GM19328 (cell line): Measurements from ENCODE around the gene ASXL1.
"Not testable (repeated sequence)": the region's sequence is repeated elsewhere in the genome, so short reads cannot be mapped to it uniquely, and the experiment has no call there.

Experiments used
- ATAC-seq: cut with Tn5 transposase; IDR thresholded peaks from one replicate; pipeline ENCODE4 v1.9.1; 2021; ENCODE audit warnings: mild to moderate bottlenecking, moderate library complexity; ENCODE audit not compliant: unreplicated experiment

Gene ASXL1

DNA sequence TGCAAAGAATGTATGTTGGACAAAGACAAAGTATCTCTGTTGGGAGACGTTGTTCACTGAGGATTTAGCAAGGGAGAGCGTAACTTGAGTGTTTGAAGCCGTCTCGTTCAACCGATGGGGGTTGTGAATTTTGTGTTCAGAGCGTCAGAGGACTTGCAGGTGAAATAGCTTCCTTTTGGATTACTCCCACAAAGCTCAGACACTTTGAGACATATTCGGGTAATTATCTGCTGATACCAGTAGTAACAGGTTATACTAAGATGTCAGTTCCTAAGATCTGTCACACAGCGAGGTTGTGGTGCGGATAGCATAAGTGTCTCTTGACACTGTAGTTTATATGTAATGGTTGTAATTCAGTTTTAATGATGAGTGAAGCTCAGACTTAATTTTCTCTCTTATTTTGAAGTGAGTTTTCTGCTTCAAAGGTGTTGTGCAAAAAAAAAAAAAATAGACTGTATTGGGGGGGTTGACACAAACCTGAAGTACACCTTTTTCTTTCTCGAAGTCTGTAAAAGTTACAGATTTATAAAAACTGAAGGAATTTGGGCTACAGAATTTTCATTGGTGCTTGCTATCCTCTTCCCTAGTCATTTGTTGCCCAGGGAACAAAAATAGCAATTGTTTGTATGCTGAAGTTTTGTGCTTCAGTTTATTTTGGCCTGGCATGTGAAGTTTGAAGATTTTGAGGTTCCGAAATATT lies 1.7 kb downstream of the ASXL1 start:
- no peak for ATAC-seq

- ATAC-seq = no peak
Measured at GRCh38 chr20:32360333-32360634, 2.2 kb downstream of the ASXL1 start.

GRCh38 chr20:32362901-32363364 lies 4.8 kb downstream of the ASXL1 start:
- ATAC-seq = no peak

GRCh38 chr20:32363492-32363891 lies 5.4 kb downstream of the ASXL1 start:
- ATAC-seq = no peak

GRCh38 chr20:32364554-32365208 lies 6.5 kb downstream of the ASXL1 start:
- ATAC-seq = no peak

- ATAC-seq = no peak
Measured at GRCh38 chr20:32365564-32365963, 7.4 kb downstream of the ASXL1 start.

DNA sequence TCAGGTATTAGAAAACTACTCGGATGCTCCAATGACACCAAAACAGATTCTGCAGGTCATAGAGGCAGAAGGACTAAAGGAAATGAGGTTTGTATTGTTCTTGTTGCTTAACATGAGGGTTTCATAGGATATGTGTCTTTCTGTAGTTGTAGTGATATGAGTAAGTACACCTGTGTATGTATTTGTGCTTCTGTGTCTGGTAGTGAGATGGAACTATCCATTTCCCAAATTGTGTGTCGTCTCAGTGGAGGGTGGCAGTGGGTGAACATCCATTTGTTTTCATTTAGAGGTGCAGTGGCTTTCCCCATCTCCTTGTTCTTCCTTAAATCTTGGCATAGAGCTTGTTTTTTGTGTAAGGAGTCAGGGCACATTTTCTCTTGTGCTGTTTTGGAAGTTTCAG lies 8.2 kb downstream of the ASXL1 start:
- no peak for ATAC-seq

GRCh38 chr20:32368323-32368722 lies 10.2 kb downstream of the ASXL1 start:
- ATAC-seq = no peak

- ATAC-seq = no peak
Measured at GRCh38 chr20:32368925-32369324, 10.8 kb downstream of the ASXL1 start.

DNA sequence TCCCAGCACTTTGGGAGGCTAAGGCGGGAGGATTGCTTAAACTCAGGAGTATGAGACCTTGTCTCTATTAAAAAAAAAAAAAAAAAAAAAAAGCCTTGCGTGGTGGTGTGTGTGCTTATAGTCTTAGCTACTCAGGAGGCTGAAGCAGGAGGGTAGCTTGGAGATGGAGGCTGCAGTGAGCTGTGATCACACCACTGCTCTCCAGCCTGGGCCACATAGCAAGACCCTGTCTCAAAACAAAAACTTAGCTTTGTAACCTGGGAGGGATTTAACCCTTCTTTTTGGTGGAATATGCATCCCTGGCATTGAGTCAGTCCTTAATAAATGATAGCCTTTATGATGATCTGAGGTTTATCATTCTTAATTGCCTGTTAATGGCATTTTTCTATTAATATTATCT lies 12.8 kb downstream of the ASXL1 start:
- ATAC-seq = no peak

DNA sequence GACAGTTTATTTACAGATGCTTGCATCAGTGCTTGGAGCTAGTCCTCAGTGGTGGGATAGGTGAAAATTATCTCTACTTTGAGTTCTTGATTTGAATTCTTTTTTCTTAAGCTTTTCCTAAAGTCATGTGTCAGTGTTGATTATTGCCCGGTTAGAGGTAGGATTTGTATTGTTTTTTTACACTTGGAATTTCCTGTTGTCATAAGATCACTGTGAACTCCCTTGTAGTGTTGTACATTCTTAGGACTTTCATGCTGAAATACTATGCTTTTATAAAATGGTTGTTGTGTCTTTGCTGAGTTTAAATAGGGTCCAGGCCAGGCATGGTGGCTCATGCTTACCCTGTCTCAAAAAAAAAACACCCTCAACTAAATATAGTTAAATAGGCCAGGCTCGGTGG lies 20.3 kb downstream of the ASXL1 start:
- ATAC-seq = no peak

DNA sequence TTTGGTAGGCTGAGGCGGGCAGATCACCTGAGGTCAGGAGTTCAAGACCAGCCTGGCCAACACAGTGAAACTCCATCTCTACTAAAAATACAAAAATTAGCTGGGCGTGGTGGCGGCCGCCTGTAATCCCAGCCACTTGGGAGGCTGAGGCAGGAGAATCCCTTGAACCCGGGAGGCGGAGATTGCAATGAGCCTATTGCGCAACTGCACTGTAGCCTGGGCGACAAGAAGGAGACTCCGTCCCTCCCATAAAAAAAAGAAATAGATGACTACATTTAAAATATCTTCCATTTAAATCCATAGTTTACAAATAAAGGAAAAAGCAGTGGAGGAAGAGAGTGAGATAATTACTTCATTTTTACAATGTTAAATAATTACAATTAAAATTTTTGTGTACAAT lies 21.9 kb downstream of the ASXL1 start:
- ATAC-seq = not testable (repeated sequence)

DNA sequence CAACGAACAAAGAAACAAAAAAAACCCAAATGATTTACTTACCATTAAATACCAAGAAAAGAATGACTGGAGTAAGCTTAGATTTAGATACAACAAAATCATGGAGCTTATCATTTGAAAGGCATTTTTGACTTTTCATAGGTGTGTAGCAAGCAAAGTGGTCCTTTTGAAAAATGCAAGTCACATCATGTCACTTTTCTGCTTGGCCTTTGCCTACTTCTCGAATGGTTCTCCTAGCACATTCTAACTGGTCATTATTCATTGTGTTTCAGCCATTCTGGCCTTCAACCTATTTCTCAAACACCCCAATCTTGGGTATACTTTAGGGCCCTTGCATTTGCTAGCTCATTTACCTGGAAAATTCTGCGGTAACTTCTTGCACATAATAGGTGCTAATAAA lies 22.6 kb downstream of the ASXL1 start:
- no peak for ATAC-seq

DNA sequence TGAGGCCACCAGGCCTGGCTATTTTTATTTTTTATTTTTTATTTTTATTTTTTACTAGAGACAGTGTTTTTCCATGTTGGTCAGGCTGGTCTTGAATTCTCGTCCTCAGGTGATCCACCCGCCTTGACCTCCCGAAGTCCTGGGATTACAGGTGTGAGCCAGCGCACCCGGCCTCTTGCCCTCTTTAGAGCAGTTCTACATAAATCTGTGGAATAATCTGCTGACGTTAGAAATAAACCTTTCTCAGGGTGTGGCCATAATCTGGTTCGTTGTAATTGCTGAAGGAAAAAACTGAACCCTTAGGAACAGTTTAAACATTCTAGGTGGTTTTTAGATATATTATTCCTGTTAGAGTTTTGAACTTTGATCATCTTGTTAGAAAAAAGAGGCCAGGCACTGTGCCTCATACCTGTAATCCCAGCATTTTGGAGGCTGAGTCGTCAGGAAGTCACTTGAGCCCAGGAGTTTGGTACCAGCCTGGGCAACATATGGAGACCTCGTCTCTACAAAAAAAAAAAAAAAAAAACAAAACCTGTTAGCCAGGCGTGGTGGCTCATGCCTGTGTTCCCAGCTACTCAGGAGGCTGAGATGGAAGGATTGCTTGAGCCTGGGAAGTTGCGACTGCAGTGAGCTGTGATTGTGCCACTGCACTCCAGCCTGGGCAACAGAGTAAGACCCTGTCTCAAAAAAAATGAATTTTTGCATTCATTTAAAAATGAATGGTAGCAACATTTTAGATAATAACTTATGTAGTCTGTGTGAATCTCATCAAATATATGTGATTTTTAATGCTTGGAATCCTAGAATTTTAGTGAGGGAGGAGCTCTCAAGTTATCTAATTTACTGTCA lies 24.2 kb downstream of the ASXL1 start:
- ATAC-seq = no peak

- ATAC-seq = not testable (repeated sequence)
Measured at GRCh38 chr20:32383441-32383840, 25.3 kb downstream of the ASXL1 start.

GRCh38 chr20:32385541-32385940 lies 27.4 kb downstream of the ASXL1 start:
- no peak for ATAC-seq

DNA sequence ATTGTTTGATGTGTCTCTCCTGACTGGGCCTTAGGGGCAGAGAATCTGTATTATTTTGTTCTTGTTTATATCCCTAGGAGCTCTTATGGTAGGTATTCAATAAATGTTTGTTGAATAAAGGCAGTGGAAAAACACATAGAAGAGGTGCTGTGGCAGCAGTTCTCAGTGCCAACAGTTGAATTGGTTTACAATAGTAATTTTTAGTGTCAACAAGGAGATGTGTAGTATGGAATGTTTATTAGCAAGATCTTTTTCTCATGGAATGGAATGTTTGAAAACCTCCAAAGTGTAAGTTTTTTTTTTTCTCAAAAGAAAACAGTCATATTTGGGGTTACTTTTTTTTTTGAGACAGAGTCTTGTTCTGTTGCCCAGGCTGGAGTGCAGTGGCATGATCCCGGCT lies 28.0 kb downstream of the ASXL1 start:
- ATAC-seq = no peak

- ATAC-seq = no peak
Measured at GRCh38 chr20:32387252-32387651, 29.1 kb downstream of the ASXL1 start.

DNA sequence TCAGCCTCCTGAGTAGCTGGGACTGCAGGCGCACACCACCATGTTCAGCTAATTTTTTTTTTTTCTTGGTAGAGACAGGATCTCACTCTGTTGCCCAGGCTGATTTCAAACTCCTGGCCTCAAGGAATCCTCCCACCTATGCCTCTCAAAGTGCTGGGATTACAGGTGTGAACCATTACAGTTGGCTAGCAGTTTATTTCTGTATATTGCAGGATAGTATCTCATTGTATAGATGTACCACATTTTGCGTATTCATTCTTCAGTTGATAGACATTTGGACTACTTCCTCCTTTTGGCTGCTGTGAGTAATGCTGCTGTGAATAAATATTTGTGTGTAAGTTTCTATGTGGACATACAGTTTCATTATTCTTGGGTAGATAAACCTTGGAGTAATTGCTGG lies 32.9 kb downstream of the ASXL1 start:
- ATAC-seq = no peak

- no peak for ATAC-seq
Measured at GRCh38 chr20:32395066-32395465, 36.9 kb downstream of the ASXL1 start.

- no peak for ATAC-seq
Measured at GRCh38 chr20:32396646-32397160, 38.6 kb downstream of the ASXL1 start.
